Activated naive CD4-positive, alpha-beta T cell treated with anti-CD3 and anti-CD28 coated beads, Interleukin-2, amount 50 U/mL, for 24 hours (primary cell): ENCODE measurements around the gene AP3S1.
"Not testable (repeated sequence)": the region's sequence is repeated elsewhere in the genome, so short reads cannot be mapped to it uniquely, and the experiment has no call there.

Experiments
- H3K27ac Mint-ChIP-seq: one replicate; pipeline ENCODE4 v1.8.0; 2021; ENCODE audit warnings: mild to moderate bottlenecking, mixed read lengths
- H3K27me3 Mint-ChIP-seq: one replicate; pipeline ENCODE4 v1.8.0; 2021; ENCODE audit warnings: mixed read lengths
- H3K36me3 Mint-ChIP-seq: one replicate; pipeline ENCODE4 v1.8.0; 2021; ENCODE audit warnings: mixed read lengths
- H3K4me1 Mint-ChIP-seq: one replicate; pipeline ENCODE4 v1.8.0; 2021; ENCODE audit warnings: mixed read lengths
- H3K4me3 Mint-ChIP-seq: one replicate; pipeline ENCODE4 v1.8.0; 2021; ENCODE audit warnings: mild to moderate bottlenecking, mixed read lengths
- H3K9me3 Mint-ChIP-seq: one replicate; pipeline ENCODE4 v1.8.0; 2021; ENCODE audit warnings: mixed read lengths

The AP3S1 gene

GRCh38 chr5:115841382-115842088 is at the start of gene AP3S1, which contains the start of gene ATG12:
Gene AP3S1, plus strand, starts transcription at chr5:115841935. Its CDS starts 103 bp downstream, at chr5:115842038.
Gene ATG12, minus strand, starts transcription at chr5:115841565. Its CDS starts 13 bp downstream, at chr5:115841552.
- peak within 1 kb of the TSS; percentile 100 for H3K27ac Mint-ChIP-seq

GRCh38 chr5:115795700-115796099 is 46.0 kb upstream of the AP3S1 start:
- Mint-ChIP-seq H3K4me1 (no peaks in the 10 kb centered on the region), H3K36me3 (no peaks in the 10 kb centered on the region), H3K27ac (no peak overlapping the region), H3K27me3 (peaks cover 18% of the 10 kb centered on the region), H3K9me3 (no peaks in the 10 kb centered on the region), H3K4me3 (no peak overlapping the region)

More at GRCh38 chr5:115841382-115842088, at the start of gene AP3S1, which contains the start of gene ATG12:
- peak within 1 kb of the TSS; percentile 98 for H3K4me3 Mint-ChIP-seq
- peaks cover 63% of the 10 kb centered on the region for H3K4me1 Mint-ChIP-seq
- no peaks in the 10 kb centered on the region for H3K9me3 Mint-ChIP-seq
- peaks cover 6% of the 10 kb centered on the region for H3K36me3 Mint-ChIP-seq
- H3K27me3 Mint-ChIP-seq, result no peaks in the 10 kb centered on the region

- Mint-ChIP-seq H3K27ac (no peak overlapping the region), H3K4me1 (no peaks in the 10 kb centered on the region), H3K27me3 (peaks cover 19% of the 10 kb centered on the region), H3K4me3 (no peak overlapping the region), H3K9me3 (no peaks in the 10 kb centered on the region), H3K36me3 (no peaks in the 10 kb centered on the region)
Observed at GRCh38 chr5:115796656-115797055, 45.1 kb upstream of the AP3S1 start.

GRCh38 chr5:115798252-115798651 is 43.5 kb upstream of the AP3S1 start:
- Mint-ChIP-seq H3K4me1 (no peaks in the 10 kb centered on the region), H3K27ac (no peak overlapping the region), H3K27me3 (peaks cover 8% of the 10 kb centered on the region), H3K36me3 (no peaks in the 10 kb centered on the region), H3K4me3 (no peak overlapping the region), H3K9me3 (no peaks in the 10 kb centered on the region)

GRCh38 chr5:115800108-115800507 is 41.6 kb upstream of the AP3S1 start:
- Mint-ChIP-seq H3K4me3 (no peak overlapping the region), H3K9me3 (no peaks in the 10 kb centered on the region), H3K27ac (no peak overlapping the region), H3K27me3 (peaks cover 9% of the 10 kb centered on the region), H3K4me1 (no peaks in the 10 kb centered on the region), H3K36me3 (no peaks in the 10 kb centered on the region)

- Mint-ChIP-seq H3K27ac (no peak overlapping the region), H3K36me3 (no peaks in the 10 kb centered on the region), H3K4me1 (peaks cover under 1% of the 10 kb centered on the region), H3K27me3 (peaks cover 9% of the 10 kb centered on the region), H3K4me3 (no peak overlapping the region), H3K9me3 (no peaks in the 10 kb centered on the region)
Observed at GRCh38 chr5:115801152-115801551, 40.6 kb upstream of the AP3S1 start.

- Mint-ChIP-seq H3K4me3 (no peak overlapping the region), H3K27ac (no peak overlapping the region), H3K4me1 (peaks cover 9% of the 10 kb centered on the region), H3K36me3 (no peaks in the 10 kb centered on the region), H3K9me3 (no peaks in the 10 kb centered on the region), H3K27me3 (peaks cover 11% of the 10 kb centered on the region)
Observed at GRCh38 chr5:115801984-115802383, 39.8 kb upstream of the AP3S1 start.

GRCh38 chr5:115806986-115807653 is 34.6 kb upstream of the AP3S1 start:
- no peak overlapping the region for H3K27ac Mint-ChIP-seq
- H3K36me3 Mint-ChIP-seq, result no peaks in the 10 kb centered on the region
- peaks cover 16% of the 10 kb centered on the region for H3K4me1 Mint-ChIP-seq
- peaks cover 9% of the 10 kb centered on the region for H3K27me3 Mint-ChIP-seq
- H3K4me3 Mint-ChIP-seq, result no peak overlapping the region
- H3K9me3 Mint-ChIP-seq, result no peaks in the 10 kb centered on the region

GRCh38 chr5:115807654-115808052 is 34.1 kb upstream of the AP3S1 start:
- no peaks in the 10 kb centered on the region for H3K9me3 Mint-ChIP-seq
- H3K4me3 Mint-ChIP-seq, result no peak overlapping the region
- no peak overlapping the region for H3K27ac Mint-ChIP-seq
- H3K36me3 Mint-ChIP-seq, result no peaks in the 10 kb centered on the region
- H3K27me3 Mint-ChIP-seq, result peaks cover 12% of the 10 kb centered on the region
- peaks cover 16% of the 10 kb centered on the region for H3K4me1 Mint-ChIP-seq

- H3K27ac Mint-ChIP-seq, H3K36me3 Mint-ChIP-seq, H3K9me3 Mint-ChIP-seq, H3K4me3 Mint-ChIP-seq: not testable (repeated sequence)
- H3K4me1 Mint-ChIP-seq, result peaks cover 16% of the 10 kb centered on the region
- peaks cover 14% of the 10 kb centered on the region for H3K27me3 Mint-ChIP-seq
Observed at GRCh38 chr5:115808066-115808465, 33.7 kb upstream of the AP3S1 start.

GRCh38 chr5:115809946-115810345 is 31.8 kb upstream of the AP3S1 start:
- Mint-ChIP-seq H3K9me3 (no peaks in the 10 kb centered on the region), H3K36me3 (no peaks in the 10 kb centered on the region), H3K4me1 (peaks cover 16% of the 10 kb centered on the region), H3K27ac (no peak overlapping the region), H3K4me3 (no peak overlapping the region), H3K27me3 (peaks cover 25% of the 10 kb centered on the region)

- peaks cover 31% of the 10 kb centered on the region for H3K27me3 Mint-ChIP-seq
Observed at GRCh38 chr5:115810761-115811160, 31.0 kb upstream of the AP3S1 start.

GRCh38 chr5:115811406-115811805 is 30.3 kb upstream of the AP3S1 start:
- Mint-ChIP-seq H3K9me3 (no peaks in the 10 kb centered on the region), H3K4me1 (peaks cover 24% of the 10 kb centered on the region), H3K27ac (no peak overlapping the region), H3K27me3 (peaks cover 34% of the 10 kb centered on the region), H3K36me3 (no peaks in the 10 kb centered on the region), H3K4me3 (no peak overlapping the region)

More at GRCh38 chr5:115810761-115811160, 31.0 kb upstream of the AP3S1 start:
- Mint-ChIP-seq H3K4me3 (no peak overlapping the region), H3K27ac (no peak overlapping the region), H3K4me1 (peaks cover 24% of the 10 kb centered on the region), H3K9me3 (no peaks in the 10 kb centered on the region), H3K36me3 (no peaks in the 10 kb centered on the region)

- H3K4me1 Mint-ChIP-seq, result peaks cover 15% of the 10 kb centered on the region
- H3K27me3 Mint-ChIP-seq, result peaks cover 38% of the 10 kb centered on the region
- H3K36me3 Mint-ChIP-seq, result no peaks in the 10 kb centered on the region
- H3K27ac Mint-ChIP-seq, result no peak overlapping the region
- no peaks in the 10 kb centered on the region for H3K9me3 Mint-ChIP-seq
- H3K4me3 Mint-ChIP-seq, result no peak overlapping the region
Observed at GRCh38 chr5:115812372-115812771, 29.4 kb upstream of the AP3S1 start.

- Mint-ChIP-seq H3K9me3 (no peaks in the 10 kb centered on the region), H3K4me1 (peaks cover 12% of the 10 kb centered on the region), H3K27me3 (peaks cover 49% of the 10 kb centered on the region), H3K36me3 (no peaks in the 10 kb centered on the region), H3K4me3 (no peak overlapping the region), H3K27ac (no peak overlapping the region)
Observed at GRCh38 chr5:115813719-115814118, 28.0 kb upstream of the AP3S1 start.

- H3K27me3 Mint-ChIP-seq, result peaks cover 55% of the 10 kb centered on the region
- H3K9me3 Mint-ChIP-seq, result no peaks in the 10 kb centered on the region
- no peak overlapping the region for H3K27ac Mint-ChIP-seq
- peak overlapping the region; percentile 56 for H3K4me3 Mint-ChIP-seq
- H3K4me1 Mint-ChIP-seq, result peaks cover 12% of the 10 kb centered on the region
- H3K36me3 Mint-ChIP-seq, result no peaks in the 10 kb centered on the region
Observed at GRCh38 chr5:115815006-115815692, 26.6 kb upstream of the AP3S1 start.
